WTC11 (cell line): ENCODE measurements around the gene ANKMY2. TPM values are rescaled to one million over a fixed set of nuclear protein-coding genes. Genes with fewer than 3 reads are reported as not detected.
A peak's percentile ranks its signal among the peaks of the same experiment; 100 is the strongest.

Experiments
- ATAC-seq: fragments of 200-7000 bp; cut with Tn5 transposase; 2 replicates; pipeline ENCODE4 v1.10.0; 2021; ENCODE audit warnings: mild to moderate bottlenecking, moderate library complexity
- CTCF ChIA-PET: fragments of 300-600 bp; sonication (Branson Sonifier 250); formaldehyde crosslinking; loops from one replicate; lab custom pipeline; 2021; ENCODE audit warnings: antibody characterized with exemption; lab: Charles Lee
- POLR2A ChIA-PET: fragments of 350-600 bp; sonication (Branson Sonifier 250); formaldehyde crosslinking; loops from one replicate; lab custom pipeline; 2021; ENCODE audit warnings: antibody characterized with exemption; lab: Charles Lee
- DNase-seq: peaks from one replicate; pipeline ENCODE4 v3.0.0; 2021; ENCODE audit warnings: low spot score
- H3K27ac Mint-ChIP-seq: 2 replicates; pipeline ENCODE4 v1.8.0; 2021; ENCODE audit warnings: mixed read lengths
- H3K27me3 Mint-ChIP-seq: 2 replicates; pipeline ENCODE4 v1.8.0; 2021; ENCODE audit warnings: low read depth, mild to moderate bottlenecking, moderate library complexity, mixed read lengths
- H3K36me3 Mint-ChIP-seq: 2 replicates; pipeline ENCODE4 v1.8.0; 2021; ENCODE audit warnings: mixed read lengths
- H3K4me1 Mint-ChIP-seq: 2 replicates; pipeline ENCODE4 v1.8.0; 2022; ENCODE audit warnings: mixed read lengths
- H3K4me3 Mint-ChIP-seq: 2 replicates; pipeline ENCODE4 v1.8.0; 2021; ENCODE audit warnings: mild to moderate bottlenecking, moderate library complexity, mixed read lengths
- H3K9me3 Mint-ChIP-seq: 2 replicates; pipeline ENCODE4 v1.8.0; 2021; ENCODE audit warnings: mixed read lengths
- AR ChIP-seq: fragments of 250-450 bp; sonication (Bioruptor Pico); IDR thresholded peaks from 2 replicates; pipeline ENCODE4 v1.9.0; 2021; ENCODE audit warnings: mild to moderate bottlenecking
- ATF2 ChIP-seq: sonication (generic); formaldehyde crosslinking; IDR thresholded peaks from 2 replicates; pipeline ENCODE4 v1.8.1; 2022; ENCODE audit warnings: low read depth, missing genetic modification reagents, borderline replicate concordance
- CDX4 ChIP-seq: fragments of 250-450 bp; sonication (Bioruptor Pico); IDR thresholded peaks from 2 replicates; pipeline ENCODE4 v1.9.0; 2021; ENCODE audit warnings: moderate library complexity, mild to moderate bottlenecking, inconsistent platforms, borderline replicate concordance
- E2F1 ChIP-seq: sonication (generic); formaldehyde crosslinking; IDR thresholded peaks from 2 replicates; pipeline ENCODE4 v1.8.0; 2022; ENCODE audit warnings: mild to moderate bottlenecking, missing genetic modification reagents
- E2F4 ChIP-seq: sonication (generic); formaldehyde crosslinking; IDR thresholded peaks from 2 replicates; pipeline ENCODE4 v1.8.1; 2022; ENCODE audit warnings: low read depth, mild to moderate bottlenecking, moderate library complexity, missing genetic modification reagents, borderline replicate concordance
- IRF2 ChIP-seq: sonication (generic); formaldehyde crosslinking; IDR thresholded peaks from 2 replicates; pipeline ENCODE4 v1.8.0; 2022; ENCODE audit warnings: low read depth, missing genetic modification reagents, borderline replicate concordance
- MLX ChIP-seq: sonication (generic); formaldehyde crosslinking; IDR thresholded peaks from 2 replicates; pipeline ENCODE4 v1.8.1; 2023; ENCODE audit warnings: mild to moderate bottlenecking, missing genetic modification reagents, moderate library complexity
- SMAD4 ChIP-seq: sonication (generic); formaldehyde crosslinking; IDR thresholded peaks from 2 replicates; pipeline ENCODE4 v1.8.0; 2022; ENCODE audit warnings: mild to moderate bottlenecking, missing genetic modification reagents
- TCF7 ChIP-seq: sonication (generic); formaldehyde crosslinking; IDR thresholded peaks from 2 replicates; pipeline ENCODE4 v1.8.0; 2022; ENCODE audit warnings: mild to moderate bottlenecking, low read depth, missing genetic modification reagents, moderate library complexity
- USF2 ChIP-seq: sonication (generic); formaldehyde crosslinking; IDR thresholded peaks from 2 replicates; pipeline ENCODE4 v1.8.1; 2023; ENCODE audit warnings: mild to moderate bottlenecking, missing genetic modification reagents, moderate library complexity
- ZNF232 ChIP-seq: sonication (generic); formaldehyde crosslinking; IDR thresholded peaks from 2 replicates; pipeline ENCODE4 v1.8.0; 2022; ENCODE audit warnings: mild to moderate bottlenecking, missing genetic modification reagents
- ZNF396 ChIP-seq: fragments of 250-450 bp; sonication (Bioruptor Pico); IDR thresholded peaks from 2 replicates; pipeline ENCODE4 v1.8.0; 2021; ENCODE audit warnings: mild to moderate bottlenecking, moderate library complexity, borderline replicate concordance
- ZNF425 ChIP-seq: fragments of 250-450 bp; sonication (Bioruptor Pico); conservative IDR thresholded peaks from 2 replicates; pipeline ENCODE4 v1.9.0; 2021; ENCODE audit warnings: mild to moderate bottlenecking
- ZNF671 ChIP-seq: fragments of 250-450 bp; sonication (Bioruptor Pico); IDR thresholded peaks from 2 replicates; pipeline ENCODE4 v1.8.0; 2021; ENCODE audit warnings: mild to moderate bottlenecking
- total RNA-seq: library from RNA; stranded (reverse); gene quantifications from 3 replicates; pipeline ENCODE4 v1.2.3, GENCODE V29; 2021

The ANKMY2 gene
- total RNA-seq, 1 experiment from 2014 or later: 13.6 TPM

- TF ChIP-seq ZNF425: no peak
These were observed 25.3 kb upstream of the ANKMY2 start (continued) for GRCh38 chr7:16670731-16671344.

- Mint-ChIP-seq H3K4me1 (peaks cover 44% of the 10 kb centered on the region), H3K27me3 (no peaks in the 10 kb centered on the region), H3K9me3 (peaks cover 4% of the 10 kb centered on the region), H3K36me3 (peaks cover 27% of the 10 kb centered on the region), H3K4me3 (no peak overlapping the region), H3K27ac (peak overlapping the region; percentile 65)
- ChIA-PET POLR2A (no interaction called here), CTCF (no interaction called here)
- DNase-seq (no peak), ATAC-seq (no peak)
- TF ChIP-seq TCF7 (CRISPR knock-in tag) (no peak), ZNF396 (CRISPR knock-in tag) (no peak), E2F4 (no peak), USF2 (no peak), SMAD4 (CRISPR knock-in tag) (no peak), E2F1 (no peak), ZNF232 (no peak), ZNF671 (no peak), MLX (CRISPR knock-in tag) (no peak), ATF2 (CRISPR knock-in tag) (no peak), AR (no peak), CDX4 (CRISPR knock-in tag) (no peak), IRF2 (no peak)
These were observed 24.5 kb upstream of the ANKMY2 start for GRCh38 chr7:16670021-16670420.
